Bronchial epithelial cell (primary cell): ENCODE results near the gene MYLIP. TPM values are rescaled to one million over a fixed set of nuclear protein-coding genes. Genes with fewer than 3 reads are reported as not detected.
A peak's percentile ranks its signal among the peaks of the same experiment; 100 is the strongest.

Source experiments
- DNase-seq: peaks from one replicate; pipeline ENCODE4 v3.0.0-alpha.2; 2010; ENCODE audit warnings: low read depth
- FAIRE-seq: peaks from 2 replicates; lab custom pipeline; 2011; peaks lifted over from hg19 to GRCh38; lab: Jason Lieb, UNC
- H3K27me3 ChIP-seq: 2 replicates; pipeline ENCODE4 v1.5.1; 2011; ENCODE audit warnings: low read length; ENCODE audit not compliant: control insufficient read depth, insufficient read depth
- H3K36me3 ChIP-seq: 2 replicates; pipeline ENCODE4 v1.5.1; 2011; ENCODE audit warnings: low read length; ENCODE audit not compliant: control insufficient read depth, insufficient read depth
- H3K4me3 ChIP-seq: 2 replicates; pipeline ENCODE4 v1.5.1; 2011; ENCODE audit warnings: mild to moderate bottlenecking, low read depth, low read length, control low read depth
- total RNA-seq: library from RNA; depleted of rRNA; stranded (reverse); fragments of >200 nt; gene quantifications from 2 replicates; pipeline ENCODE4 v1.2.1, GENCODE V29; 2014
- TF ChIP-seq, protein P1 (sequence below): IDR thresholded peaks from 2 replicates; pipeline ENCODE4 v1.5.1; 2011; ENCODE audit warnings: mild to moderate bottlenecking, moderate library complexity, low read length, control low read depth, inconsistent platforms; ENCODE audit not compliant: insufficient read depth, severe bottlenecking

The MYLIP gene
- total RNA-seq, 1 donor from 2014 or later, result 8.2 TPM

DNA sequence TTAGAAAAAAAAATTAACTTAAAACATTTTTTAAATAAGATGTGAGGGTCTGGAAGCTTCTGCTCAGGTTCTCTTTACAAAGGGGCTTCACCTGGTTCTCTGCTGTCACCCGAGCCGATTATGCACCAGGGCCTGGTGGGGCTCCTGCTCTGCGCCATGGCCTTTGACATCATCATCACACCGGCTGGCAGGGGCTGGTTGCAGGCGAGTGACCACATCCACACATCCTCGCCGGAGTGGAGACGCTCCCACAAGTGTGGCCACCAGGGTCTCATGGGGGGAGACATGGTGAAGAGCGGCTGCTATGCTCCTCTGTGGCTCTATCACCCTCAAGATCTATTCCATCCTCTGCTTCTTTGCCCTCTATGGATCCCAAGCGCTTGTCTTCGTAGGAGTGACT lies 31.9 kb downstream of the MYLIP start:
- FAIRE-seq (no peak), DNase-seq (no peak)
- Histone ChIP-seq H3K27me3 (peaks cover 3% of the 10 kb centered on the region), H3K36me3 (no peaks in the 10 kb centered on the region), H3K4me3 (no peak overlapping the region)
- TF ChIP-seq, protein P1, sequence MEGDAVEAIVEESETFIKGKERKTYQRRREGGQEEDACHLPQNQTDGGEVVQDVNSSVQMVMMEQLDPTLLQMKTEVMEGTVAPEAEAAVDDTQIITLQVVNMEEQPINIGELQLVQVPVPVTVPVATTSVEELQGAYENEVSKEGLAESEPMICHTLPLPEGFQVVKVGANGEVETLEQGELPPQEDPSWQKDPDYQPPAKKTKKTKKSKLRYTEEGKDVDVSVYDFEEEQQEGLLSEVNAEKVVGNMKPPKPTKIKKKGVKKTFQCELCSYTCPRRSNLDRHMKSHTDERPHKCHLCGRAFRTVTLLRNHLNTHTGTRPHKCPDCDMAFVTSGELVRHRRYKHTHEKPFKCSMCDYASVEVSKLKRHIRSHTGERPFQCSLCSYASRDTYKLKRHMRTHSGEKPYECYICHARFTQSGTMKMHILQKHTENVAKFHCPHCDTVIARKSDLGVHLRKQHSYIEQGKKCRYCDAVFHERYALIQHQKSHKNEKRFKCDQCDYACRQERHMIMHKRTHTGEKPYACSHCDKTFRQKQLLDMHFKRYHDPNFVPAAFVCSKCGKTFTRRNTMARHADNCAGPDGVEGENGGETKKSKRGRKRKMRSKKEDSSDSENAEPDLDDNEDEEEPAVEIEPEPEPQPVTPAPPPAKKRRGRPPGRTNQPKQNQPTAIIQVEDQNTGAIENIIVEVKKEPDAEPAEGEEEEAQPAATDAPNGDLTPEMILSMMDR, result no peak

DNA sequence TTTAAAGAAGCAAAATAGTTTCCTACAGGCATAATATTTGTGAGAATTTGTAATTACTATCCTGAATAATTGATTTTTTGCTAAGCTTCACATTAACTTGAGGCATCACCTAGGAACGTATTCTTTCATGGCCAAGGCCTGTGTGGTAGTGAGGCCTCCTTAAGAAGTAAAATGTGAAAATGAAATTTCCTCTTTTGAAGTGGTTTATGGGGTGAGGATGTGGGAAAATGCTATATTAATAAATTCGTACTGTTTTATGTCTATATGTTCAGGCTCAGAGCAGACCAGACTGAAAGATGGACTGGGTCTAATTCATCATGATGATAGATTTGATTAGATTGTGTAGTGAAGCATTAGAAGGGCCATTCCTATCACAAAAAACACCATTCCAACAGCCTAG lies 33.1 kb downstream of the MYLIP start:
- TF ChIP-seq, protein P1, result no peak
- no peaks in the 10 kb centered on the region for H3K36me3 ChIP-seq
- no peak overlapping the region for H3K4me3 ChIP-seq
- DNase-seq (no peak), FAIRE-seq (no peak)
- peaks cover 3% of the 10 kb centered on the region for H3K27me3 ChIP-seq

DNA sequence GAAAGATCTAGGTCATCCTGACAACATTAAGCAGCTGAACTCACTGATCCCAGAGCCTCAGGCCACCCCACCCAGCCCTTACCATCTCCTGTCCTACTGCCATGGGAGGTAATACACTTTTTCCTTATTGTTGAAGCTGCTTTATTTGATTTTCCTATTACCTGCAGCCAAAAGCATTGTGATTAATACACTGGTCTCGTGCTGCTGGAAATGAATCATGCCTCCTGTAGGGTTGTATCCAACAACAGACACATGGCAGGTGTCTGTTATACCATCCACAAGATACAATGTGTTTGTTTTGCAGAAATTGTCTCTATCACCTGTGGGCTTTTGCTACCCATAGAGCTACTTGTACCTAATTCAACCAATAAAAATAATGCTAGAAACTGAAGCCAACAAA lies 34.2 kb downstream of the MYLIP start:
- TF ChIP-seq, protein P1, result no peak
- FAIRE-seq (no peak), DNase-seq (peak; percentile 27)
- peaks cover 3% of the 10 kb centered on the region for H3K27me3 ChIP-seq
- no peaks in the 10 kb centered on the region for H3K36me3 ChIP-seq
- no peak overlapping the region for H3K4me3 ChIP-seq

DNA sequence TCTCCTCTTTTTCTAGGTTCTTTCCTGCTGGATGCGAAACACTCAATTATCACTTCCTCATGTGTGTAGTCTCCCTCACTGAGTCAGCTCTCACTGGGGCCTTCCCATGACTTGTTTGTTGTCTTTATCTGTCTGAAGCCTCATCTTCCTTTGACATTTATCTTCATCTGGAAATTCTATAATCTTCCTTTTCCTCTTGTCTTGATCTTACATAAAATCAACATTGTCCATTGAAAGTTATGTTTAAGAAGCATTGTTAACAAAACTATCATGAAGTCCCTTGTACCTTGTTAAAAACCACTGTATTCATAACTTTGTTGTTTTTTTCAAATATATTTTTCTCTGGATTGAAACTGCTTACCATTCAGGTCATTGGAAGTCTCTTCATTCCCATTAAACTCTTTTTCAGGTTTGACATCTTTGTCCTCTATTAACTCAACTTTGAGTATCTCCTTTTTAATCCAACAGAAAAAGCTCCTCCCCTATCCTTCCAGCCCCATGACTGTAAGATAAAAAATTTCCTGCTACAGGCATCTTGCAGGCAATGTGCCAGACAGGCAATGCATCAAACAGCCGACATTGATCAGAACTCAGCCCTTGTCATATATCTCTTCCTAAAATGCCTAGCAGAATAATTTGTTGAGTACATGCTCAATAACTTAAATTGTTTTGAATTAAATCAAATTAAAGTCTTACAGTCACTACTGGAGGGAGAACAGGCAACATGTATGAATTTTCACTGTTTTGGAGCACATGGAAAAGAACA lies 34.8 kb downstream of the MYLIP start:
- H3K4me3 ChIP-seq, result no peak overlapping the region
- DNase-seq (no peak), FAIRE-seq (no peak)
- H3K27me3 ChIP-seq, result peaks cover 6% of the 10 kb centered on the region
- TF ChIP-seq, protein P1, result no peak
- H3K36me3 ChIP-seq, result no peaks in the 10 kb centered on the region

DNA sequence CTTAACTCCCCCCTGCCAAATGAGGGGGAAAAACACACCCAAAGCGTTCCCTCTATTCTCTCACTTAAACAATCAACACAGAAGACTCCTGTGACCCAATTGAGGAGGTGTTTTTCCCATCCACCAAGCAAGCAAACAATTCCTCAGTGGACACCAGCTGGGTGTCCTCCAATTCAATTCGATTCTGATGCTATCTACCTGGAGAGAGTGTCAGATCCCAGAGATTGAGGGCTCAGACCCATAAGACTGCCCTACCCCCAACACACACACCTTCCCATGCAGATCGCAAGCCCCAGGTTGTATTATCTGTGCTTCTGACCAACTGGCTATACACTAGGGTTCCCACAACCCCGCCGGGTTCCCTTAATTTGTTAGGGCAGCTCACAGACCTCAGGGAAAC lies 36.8 kb downstream of the MYLIP start:
- no peaks in the 10 kb centered on the region for H3K36me3 ChIP-seq
- H3K4me3 ChIP-seq, result no peak overlapping the region
- H3K27me3 ChIP-seq, result peaks cover 6% of the 10 kb centered on the region
- FAIRE-seq (no peak), DNase-seq (no peak)
- TF ChIP-seq, protein P1, result no peak
